HUES48 (cell line): ENCODE results near the gene RPS21.
"Not testable (repeated sequence)": the region's sequence is repeated elsewhere in the genome, so short reads cannot be mapped to it uniquely, and the experiment has no call there.

ENCODE experiments used
- H3K27ac ChIP-seq: one replicate; pipeline ENCODE4 v1.7.0; 2013; ENCODE audit warnings: low read depth, low read length, inconsistent platforms
- H3K27me3 ChIP-seq: 2 replicates; pipeline ENCODE4 v1.6.1; 2013; ENCODE audit warnings: mild to moderate bottlenecking, low read length; ENCODE audit not compliant: control insufficient read depth, insufficient read depth
- H3K36me3 ChIP-seq: 2 replicates; pipeline ENCODE4 v1.6.1; 2013; ENCODE audit warnings: low read length; ENCODE audit not compliant: control insufficient read depth, insufficient read depth
- H3K4me1 ChIP-seq: 2 replicates; pipeline ENCODE4 v1.6.1; 2013; ENCODE audit warnings: mild to moderate bottlenecking, low read length; ENCODE audit not compliant: control insufficient read depth, insufficient read depth
- H3K4me3 ChIP-seq: 2 replicates; pipeline ENCODE4 v1.5.1; 2013; ENCODE audit warnings: mild to moderate bottlenecking, low read depth, low read length
- H3K9ac ChIP-seq: 2 replicates; pipeline ENCODE4 v1.6.1; 2013; ENCODE audit warnings: mild to moderate bottlenecking, low read depth, low read length, moderate library complexity
- H3K9me3 ChIP-seq: 2 replicates; pipeline ENCODE4 v1.6.1; 2013; ENCODE audit warnings: low read length; ENCODE audit not compliant: control insufficient read depth, insufficient read depth

RPS21 gene

DNA sequence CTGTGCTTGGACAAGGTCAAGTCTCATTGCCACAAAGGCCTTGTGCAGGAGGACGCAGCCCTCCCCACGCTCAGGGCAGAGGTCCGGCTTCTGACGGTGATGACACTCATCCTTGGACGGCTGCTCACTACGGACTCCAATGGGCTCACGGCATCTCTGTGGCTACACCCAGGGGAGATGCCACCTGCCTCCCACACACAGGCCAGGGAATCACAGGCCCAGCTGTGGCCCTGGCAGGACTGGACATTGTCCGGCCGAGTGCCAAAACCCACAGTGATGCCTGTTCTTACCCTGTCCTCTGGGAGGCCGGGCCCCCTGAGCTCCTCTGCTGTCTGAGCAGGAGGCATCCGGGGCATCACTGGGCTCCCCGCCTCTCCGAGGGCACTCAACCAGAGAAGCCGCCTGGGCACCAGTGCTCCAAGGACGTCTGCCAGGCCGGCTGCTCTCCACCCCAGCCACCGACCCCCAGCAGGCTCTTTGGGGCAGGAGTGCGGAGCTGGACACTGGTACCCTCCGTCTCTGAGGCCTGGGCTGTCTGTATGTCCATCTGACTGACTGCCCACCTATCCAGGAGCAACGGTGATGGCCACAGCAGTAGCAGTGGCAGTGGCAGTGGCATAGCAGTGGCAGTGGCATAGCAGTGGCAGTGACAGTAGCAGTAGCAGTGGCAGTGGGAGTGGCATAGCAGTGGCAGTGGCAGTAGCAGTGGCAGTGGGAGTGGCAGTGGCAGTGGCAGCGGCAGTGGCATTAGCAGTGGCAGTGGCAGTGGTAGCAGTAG is 38.6 kb downstream of the RPS21 start:
- no peaks in the 10 kb centered on the region for H3K27me3 ChIP-seq
- no peak overlapping the region for H3K9ac ChIP-seq
- no peaks in the 10 kb centered on the region for H3K36me3 ChIP-seq
- no peak overlapping the region for H3K27ac ChIP-seq
- no peak overlapping the region for H3K4me3 ChIP-seq
- H3K9me3 ChIP-seq: no peaks in the 10 kb centered on the region
- peaks cover 17% of the 10 kb centered on the region; the same call in 1 of the 2 replicates for H3K4me1 ChIP-seq

DNA sequence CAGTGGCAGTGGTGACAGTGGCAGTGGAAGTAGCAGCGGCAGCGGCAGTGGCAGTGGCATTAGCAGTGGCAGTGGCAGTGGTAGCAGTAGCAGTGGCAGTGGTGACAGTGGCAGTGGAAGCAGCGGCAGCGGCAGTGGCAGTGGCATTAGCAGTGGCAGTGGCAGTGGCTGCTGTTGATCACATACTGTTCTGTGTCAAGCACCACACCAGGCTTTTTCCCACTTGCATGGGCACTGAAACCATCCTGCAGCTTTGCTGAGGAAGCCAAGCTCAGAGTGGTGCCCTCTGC is 39.1 kb downstream of the RPS21 start:
- H3K27me3 ChIP-seq, H3K4me3 ChIP-seq, H3K27ac ChIP-seq, H3K9ac ChIP-seq, H3K9me3 ChIP-seq, H3K36me3 ChIP-seq: not testable (repeated sequence)
- peaks cover 21% of the 10 kb centered on the region for H3K4me1 ChIP-seq

DNA sequence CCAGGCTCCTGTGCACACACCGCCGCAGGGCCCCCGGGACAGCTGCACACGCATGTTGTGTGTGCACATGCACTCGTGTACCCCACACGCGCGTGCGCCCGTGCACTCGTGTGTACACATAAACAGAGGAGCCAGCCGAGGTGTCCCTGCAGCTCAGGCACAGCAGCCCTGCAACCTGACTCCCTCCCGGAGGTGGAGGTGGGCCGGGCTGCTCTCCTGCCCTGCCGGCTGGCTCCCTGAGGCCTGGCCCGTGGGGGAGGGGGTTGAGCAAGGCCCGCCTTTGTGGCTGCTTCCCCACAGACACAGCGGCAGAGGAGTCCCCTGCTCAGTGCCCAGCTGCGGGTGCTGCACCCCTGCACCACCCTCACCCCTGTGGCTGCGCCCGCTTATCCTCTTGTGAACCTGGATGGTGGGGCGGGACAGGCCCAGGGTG is 39.8 kb downstream of the RPS21 start:
- Histone ChIP-seq H3K4me1 (peaks cover 26% of the 10 kb centered on the region), H3K9ac (0 out of 2 replicates have a peak overlapping the region, but pooled peaks have one; percentile 5), H3K4me3 (peak overlapping the region; percentile 3; the same call in 1 of the 2 replicates), H3K9me3 (no peaks in the 10 kb centered on the region), H3K27me3 (no peaks in the 10 kb centered on the region), H3K36me3 (no peaks in the 10 kb centered on the region), H3K27ac (peak overlapping the region; percentile 73)

DNA sequence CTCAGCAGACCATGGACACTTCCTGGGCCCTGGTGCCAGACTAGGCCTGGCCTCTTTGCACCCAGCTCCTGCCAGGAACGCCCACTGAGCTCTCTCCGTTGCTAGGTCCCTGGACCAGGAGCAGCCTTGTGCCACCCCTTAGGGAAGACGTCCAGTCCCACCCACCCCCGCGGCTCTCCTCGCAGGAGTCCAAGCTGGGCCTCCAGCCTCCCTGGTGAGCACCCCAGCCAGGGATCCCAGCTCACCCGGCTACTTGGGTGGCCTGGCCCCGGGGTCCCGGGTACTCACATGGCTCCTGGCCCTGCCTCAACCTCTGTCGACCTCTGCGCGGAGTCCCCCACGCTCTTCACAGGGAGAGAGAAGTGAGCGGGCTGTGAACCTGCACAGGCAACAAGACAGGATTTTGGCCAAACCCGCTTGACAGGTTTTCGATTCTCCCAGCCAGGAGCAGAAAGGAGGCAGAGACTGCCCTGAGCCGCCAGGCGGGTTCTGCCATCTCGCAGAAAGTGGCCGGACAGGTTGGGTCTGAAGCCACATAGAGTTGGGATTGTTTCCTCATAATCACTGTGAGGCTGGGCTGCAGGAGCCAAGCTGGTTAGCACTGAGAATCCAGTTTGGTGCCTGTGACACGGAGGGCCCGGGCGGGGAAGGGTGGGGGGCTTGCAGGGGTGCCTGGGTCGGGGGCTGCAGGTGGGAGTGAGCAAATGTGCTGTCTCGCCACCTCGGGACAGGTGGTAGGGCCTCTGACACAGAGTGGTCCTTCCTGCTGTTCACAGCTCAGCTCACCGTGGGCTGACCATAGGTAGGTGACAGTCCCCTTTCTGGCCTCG is 40.5 kb downstream of the RPS21 start, which contains the start of gene RBBP8NL:
Gene RBBP8NL (minus strand): TSS at position 368 of the 830 bp plus-strand sequence. CDS start 7,892 bp downstream, outside the sequence.
- Histone ChIP-seq H3K36me3 (no peaks in the 10 kb centered on the region), H3K27me3 (no peaks in the 10 kb centered on the region), H3K4me3 (peak within 1 kb of the TSS; percentile 3; the same call in 1 of the 2 replicates), H3K9me3 (no peaks in the 10 kb centered on the region), H3K27ac (peak within 1 kb of the TSS; percentile 73), H3K9ac (0 out of 2 replicates have a peak within 1 kb of the TSS, but pooled peaks have one; percentile 5), H3K4me1 (peaks cover 26% of the 10 kb centered on the region)

DNA sequence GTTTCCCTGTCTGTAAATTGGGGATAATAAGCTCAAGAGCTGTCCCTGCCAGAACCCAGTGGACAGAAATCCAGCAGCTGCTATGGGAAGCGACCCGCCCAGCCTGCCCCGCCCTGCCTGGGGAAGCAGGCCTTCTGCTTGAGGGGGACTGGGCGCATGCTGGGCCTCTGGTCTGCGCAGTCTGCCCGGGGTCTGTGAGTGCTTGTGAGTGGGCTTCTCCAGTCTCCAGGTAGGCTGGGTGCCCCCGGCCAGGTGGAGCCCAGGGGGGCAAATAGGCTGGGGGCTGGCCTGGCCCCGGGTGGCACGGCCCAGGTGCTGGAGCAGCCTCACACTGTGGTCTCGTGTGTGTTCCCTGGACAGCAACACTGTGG is 41.1 kb downstream of the RPS21 start:
- H3K9ac ChIP-seq: no peak overlapping the region
- no peaks in the 10 kb centered on the region for H3K27me3 ChIP-seq
- H3K4me3 ChIP-seq: no peak overlapping the region
- H3K9me3 ChIP-seq: no peaks in the 10 kb centered on the region
- no peaks in the 10 kb centered on the region for H3K36me3 ChIP-seq
- peaks cover 26% of the 10 kb centered on the region for H3K4me1 ChIP-seq
- H3K27ac ChIP-seq: peak overlapping the region; percentile 35

DNA sequence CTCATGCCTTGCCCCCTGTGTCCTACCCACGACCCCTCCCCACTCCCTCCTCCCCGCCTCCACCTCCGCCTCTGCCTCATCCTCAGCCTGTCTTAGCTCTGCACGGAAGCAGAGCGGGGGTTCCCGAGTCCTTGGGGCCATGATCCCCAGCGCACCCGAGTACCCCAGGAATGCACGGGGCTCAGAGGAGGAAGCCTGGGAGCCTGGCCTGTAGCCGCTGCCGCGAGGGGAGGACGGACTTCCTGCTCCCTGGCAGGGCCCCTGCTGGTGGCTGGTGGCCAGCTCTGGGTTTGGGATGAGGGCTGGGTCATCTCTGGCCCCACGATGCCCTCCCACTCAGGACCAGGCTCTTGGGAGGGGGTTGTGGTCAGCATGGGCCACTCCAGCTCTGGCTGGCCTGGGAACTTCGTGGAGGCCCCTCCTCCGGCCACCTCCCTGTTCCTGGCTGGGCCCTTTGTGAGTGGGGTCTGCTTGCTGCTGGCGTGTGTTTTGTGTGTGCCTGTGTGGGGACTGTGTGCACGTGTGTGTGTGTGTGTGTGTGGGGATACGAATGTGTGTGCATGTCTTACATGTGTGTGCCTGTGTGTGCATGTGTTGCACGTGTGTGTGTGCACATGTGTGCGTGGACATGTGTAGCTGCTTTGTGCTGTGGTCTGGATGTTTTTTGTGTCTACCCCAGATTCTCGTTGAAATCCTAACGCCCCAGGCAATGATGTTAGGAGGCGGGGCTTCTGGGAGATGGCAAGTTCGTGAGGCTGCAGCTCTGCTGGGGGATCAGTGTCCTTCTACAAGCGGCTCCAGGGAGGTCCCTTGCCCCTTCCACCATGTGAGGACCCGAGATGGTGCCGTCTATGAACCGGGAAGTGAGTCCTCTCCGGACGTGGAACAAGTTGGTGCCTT is 41.7 kb downstream of the RPS21 start:
- no peaks in the 10 kb centered on the region for H3K9me3 ChIP-seq
- no peaks in the 10 kb centered on the region for H3K27me3 ChIP-seq
- H3K4me1 ChIP-seq: peaks cover 26% of the 10 kb centered on the region
- no peak overlapping the region for H3K9ac ChIP-seq
- no peak overlapping the region for H3K27ac ChIP-seq
- no peaks in the 10 kb centered on the region for H3K36me3 ChIP-seq
- H3K4me3 ChIP-seq: no peak overlapping the region

DNA sequence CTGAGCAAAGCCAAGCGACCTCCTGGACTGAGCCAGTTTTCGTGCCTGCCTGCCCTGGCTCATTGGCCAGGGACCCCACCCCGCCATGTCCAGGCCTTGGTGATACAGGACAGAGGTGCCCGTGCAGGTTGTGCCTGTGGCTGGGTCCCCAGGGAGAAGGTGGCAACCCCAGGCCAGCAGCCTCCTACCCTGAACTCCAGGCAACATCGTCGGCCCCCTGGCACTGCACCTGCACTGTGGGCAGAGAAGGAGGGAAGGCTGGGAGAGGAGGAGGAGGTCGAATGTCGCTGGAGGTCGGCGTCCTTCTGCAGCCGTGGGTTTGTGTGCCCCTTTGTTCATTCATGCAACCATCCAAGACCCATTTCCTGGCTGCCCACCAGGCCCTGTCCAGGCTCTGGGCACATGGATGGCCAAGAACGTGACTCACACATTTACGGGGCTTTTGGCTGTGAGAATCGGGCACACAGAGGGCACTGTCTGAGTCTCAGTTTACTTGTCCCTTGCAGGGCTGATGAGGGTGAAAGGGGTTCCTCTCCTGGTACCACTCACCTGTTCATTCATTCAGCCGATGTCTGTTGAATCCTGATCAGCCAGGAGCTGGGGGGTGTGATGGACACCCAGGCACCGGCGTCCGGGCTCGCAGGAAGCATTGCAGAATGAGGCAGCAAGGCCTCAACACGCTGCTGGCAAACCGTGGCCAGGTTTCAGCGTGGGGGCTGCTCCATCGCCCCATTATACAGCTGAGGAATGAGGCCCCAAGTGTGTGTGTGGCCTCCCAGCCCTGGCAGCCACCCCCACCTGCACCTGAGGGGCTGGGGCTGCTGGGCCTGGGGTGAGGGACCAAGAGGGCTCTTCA is 42.8 kb downstream of the RPS21 start:
- Histone ChIP-seq H3K27ac (no peak overlapping the region), H3K9me3 (no peaks in the 10 kb centered on the region)

DNA sequence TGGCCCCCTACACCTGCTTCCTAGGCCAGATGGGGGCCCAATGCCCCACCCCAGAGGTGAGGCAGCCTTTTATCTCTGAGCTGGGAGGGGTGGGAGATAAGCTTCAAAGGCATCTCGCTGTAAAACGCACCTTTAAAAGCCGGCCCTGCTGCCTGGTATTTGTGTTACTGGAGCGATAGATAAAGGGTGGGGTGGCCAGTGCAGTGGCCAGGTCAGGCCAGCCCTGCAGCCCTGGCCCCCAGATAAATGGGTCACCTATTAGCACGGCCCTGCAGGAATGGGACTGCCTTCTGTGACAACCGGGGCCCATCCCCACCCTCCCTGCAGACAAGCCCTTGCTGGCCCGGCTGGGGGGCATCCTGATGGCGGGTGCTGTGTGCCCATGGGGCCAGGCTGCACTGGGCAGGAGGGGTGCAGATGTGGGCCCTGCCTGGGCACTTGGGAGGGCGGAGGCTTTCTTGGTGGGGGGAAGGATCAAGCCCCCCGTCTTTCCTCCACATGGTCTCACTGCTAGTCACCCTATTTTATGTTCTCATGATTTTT is 43.5 kb downstream of the RPS21 start:
- Histone ChIP-seq H3K4me1 (peaks cover 23% of the 10 kb centered on the region), H3K9me3 (no peaks in the 10 kb centered on the region), H3K9ac (no peak overlapping the region), H3K4me3 (no peak overlapping the region), H3K36me3 (no peaks in the 10 kb centered on the region), H3K27me3 (no peaks in the 10 kb centered on the region), H3K27ac (no peak overlapping the region)

More for the DNA sequence above, 42.8 kb downstream of the RPS21 start:
- no peaks in the 10 kb centered on the region for H3K36me3 ChIP-seq
- no peak overlapping the region for H3K9ac ChIP-seq
- no peak overlapping the region for H3K4me3 ChIP-seq
- no peaks in the 10 kb centered on the region for H3K27me3 ChIP-seq
- H3K4me1 ChIP-seq: peaks cover 23% of the 10 kb centered on the region

DNA sequence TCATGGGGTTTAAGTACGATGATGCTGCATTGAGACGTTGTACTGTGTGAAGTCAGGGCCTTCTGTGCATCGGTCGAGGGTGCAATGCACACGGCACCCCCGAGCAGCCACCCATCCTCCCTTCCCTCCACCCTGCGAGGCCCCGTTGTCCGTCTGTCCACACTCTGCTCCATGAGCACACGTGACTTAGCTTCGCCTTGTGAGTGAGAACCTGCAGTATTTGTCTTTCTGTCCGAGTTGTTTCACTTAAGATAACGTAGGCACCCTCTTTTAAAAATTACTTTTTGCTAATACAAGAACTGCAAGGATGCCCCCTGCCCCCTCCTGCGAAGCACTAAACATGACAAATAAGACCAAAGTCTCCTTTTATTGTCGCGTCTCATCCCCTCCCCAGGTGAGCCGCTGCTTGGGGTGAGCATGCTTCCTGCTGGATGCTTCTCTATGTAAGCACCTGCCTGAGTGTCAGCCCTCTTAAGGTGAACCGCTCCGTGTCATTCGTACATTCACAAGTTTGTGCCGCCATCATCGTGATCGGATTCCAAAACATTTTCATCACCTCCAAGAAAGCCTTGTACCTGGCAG is 44.1 kb downstream of the RPS21 start:
- Histone ChIP-seq H3K36me3 (no peaks in the 10 kb centered on the region), H3K27ac (no peak overlapping the region)

More for the DNA sequence above, 44.1 kb downstream of the RPS21 start:
- H3K9ac ChIP-seq: no peak overlapping the region
- no peaks in the 10 kb centered on the region for H3K27me3 ChIP-seq
- no peaks in the 10 kb centered on the region for H3K9me3 ChIP-seq
- no peak overlapping the region for H3K4me3 ChIP-seq
- peaks cover 23% of the 10 kb centered on the region for H3K4me1 ChIP-seq
